Measurements from ENCODE around the gene ICAM3.

DNA sequence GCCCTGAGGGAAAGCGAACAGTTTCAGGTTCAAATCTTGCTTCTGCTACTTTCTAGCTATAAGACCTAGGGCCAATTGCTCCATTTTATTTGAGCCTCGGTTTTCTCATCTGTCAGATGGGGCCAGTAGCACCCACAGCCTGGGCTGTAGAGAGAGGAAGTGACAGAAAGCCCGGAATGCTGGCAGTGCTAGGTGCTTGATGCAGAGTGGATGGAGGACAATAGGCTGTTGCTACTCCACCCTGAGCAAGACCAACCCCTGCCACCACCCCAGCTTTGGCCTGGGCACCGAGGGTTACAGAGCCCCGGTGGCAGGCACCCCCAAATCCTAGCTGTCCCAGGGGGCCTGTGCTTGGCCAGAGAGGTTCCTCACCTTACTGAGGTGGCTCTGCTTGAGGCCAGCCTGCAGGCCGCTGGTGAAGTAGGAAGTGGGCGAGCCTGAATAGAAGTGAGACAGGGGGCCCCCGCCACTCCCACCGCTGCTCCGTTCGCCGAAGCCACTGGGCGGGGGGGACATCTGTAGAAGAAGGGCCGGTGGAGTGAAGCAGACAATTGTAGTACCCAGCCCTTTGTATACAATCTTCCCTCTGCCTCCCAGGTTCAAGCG, 21.5 kb downstream of the ICAM3 start:
- TF ChIP-seq, protein P1, sequence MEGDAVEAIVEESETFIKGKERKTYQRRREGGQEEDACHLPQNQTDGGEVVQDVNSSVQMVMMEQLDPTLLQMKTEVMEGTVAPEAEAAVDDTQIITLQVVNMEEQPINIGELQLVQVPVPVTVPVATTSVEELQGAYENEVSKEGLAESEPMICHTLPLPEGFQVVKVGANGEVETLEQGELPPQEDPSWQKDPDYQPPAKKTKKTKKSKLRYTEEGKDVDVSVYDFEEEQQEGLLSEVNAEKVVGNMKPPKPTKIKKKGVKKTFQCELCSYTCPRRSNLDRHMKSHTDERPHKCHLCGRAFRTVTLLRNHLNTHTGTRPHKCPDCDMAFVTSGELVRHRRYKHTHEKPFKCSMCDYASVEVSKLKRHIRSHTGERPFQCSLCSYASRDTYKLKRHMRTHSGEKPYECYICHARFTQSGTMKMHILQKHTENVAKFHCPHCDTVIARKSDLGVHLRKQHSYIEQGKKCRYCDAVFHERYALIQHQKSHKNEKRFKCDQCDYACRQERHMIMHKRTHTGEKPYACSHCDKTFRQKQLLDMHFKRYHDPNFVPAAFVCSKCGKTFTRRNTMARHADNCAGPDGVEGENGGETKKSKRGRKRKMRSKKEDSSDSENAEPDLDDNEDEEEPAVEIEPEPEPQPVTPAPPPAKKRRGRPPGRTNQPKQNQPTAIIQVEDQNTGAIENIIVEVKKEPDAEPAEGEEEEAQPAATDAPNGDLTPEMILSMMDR (IDR thresholded peaks at IDR 0.05) = no peak
- TF ChIP-seq POLR2A (IDR thresholded peaks at IDR 0.05) = no peak
